Transverse colon (tissue), 4 donors: Measurements from ENCODE around the gene TAS2R19.

ENCODE experiments used
- EP300 ChIP-seq: sonication (generic); formaldehyde crosslinking; IDR thresholded peaks from one replicate; pipeline ENCODE4 v1.6.1; 2017; ENCODE audit warnings: antibody characterized with exemption, low read depth
- POLR2A ChIP-seq: fragments of 450-650 bp; IDR thresholded peaks from one replicate; pipeline ENCODE4 v1.6.1; 2016; ENCODE audit warnings: antibody characterized with exemption, mild to moderate bottlenecking, moderate library complexity
- POLR2AphosphoS5 ChIP-seq, 3 donors: sonication (generic); formaldehyde crosslinking; IDR thresholded peaks; one replicate each; pipeline ENCODE4 v1.6.1; 2016; ENCODE audit warnings: antibody characterized with exemption in 3 of 3
- TF ChIP-seq, protein P1 (sequence below), 5 experiments: fragments of 200-600 bp in 3 of 5; fragments of 450-650 bp in 2 of 5; sonication (generic) in 3 of 5; IDR thresholded peaks; 1 replicate in 2 of 5; 2 replicates in 3 of 5; pipeline ENCODE4 v1.5.1; 2016 to 2017; ENCODE audit warnings: antibody characterized with exemption in 5 of 5, inconsistent platforms in 3 of 5, mild to moderate bottlenecking in 2 of 5, moderate library complexity in 1 of 5

GRCh38 chr12:11031307-11031706, 8.9 kb upstream of the TAS2R19 start, which contains the start of gene TAS2R31:
- no peak for TF ChIP-seq POLR2A
- TF ChIP-seq, protein P1, sequence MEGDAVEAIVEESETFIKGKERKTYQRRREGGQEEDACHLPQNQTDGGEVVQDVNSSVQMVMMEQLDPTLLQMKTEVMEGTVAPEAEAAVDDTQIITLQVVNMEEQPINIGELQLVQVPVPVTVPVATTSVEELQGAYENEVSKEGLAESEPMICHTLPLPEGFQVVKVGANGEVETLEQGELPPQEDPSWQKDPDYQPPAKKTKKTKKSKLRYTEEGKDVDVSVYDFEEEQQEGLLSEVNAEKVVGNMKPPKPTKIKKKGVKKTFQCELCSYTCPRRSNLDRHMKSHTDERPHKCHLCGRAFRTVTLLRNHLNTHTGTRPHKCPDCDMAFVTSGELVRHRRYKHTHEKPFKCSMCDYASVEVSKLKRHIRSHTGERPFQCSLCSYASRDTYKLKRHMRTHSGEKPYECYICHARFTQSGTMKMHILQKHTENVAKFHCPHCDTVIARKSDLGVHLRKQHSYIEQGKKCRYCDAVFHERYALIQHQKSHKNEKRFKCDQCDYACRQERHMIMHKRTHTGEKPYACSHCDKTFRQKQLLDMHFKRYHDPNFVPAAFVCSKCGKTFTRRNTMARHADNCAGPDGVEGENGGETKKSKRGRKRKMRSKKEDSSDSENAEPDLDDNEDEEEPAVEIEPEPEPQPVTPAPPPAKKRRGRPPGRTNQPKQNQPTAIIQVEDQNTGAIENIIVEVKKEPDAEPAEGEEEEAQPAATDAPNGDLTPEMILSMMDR (IDR thresholded peaks at IDR 0.05) = no peak
- TF ChIP-seq EP300 = no peak
- TF ChIP-seq POLR2AphosphoS5 (IDR thresholded peaks at IDR 0.05) = no peak
